DND-41 (cell line): Measurements from ENCODE around the gene SLC2A11.

Source experiments
- ATAC-seq: fragments of 200-7000 bp; cut with Tn5 transposase; 3 replicates; pipeline ENCODE4 v1.9.1; 2021; ENCODE audit warnings: low read depth; ENCODE audit not compliant: insufficient read depth
- DNase-seq: peaks from one replicate; pipeline ENCODE4 v3.0.0-alpha.2; 2020
- H2AFZ ChIP-seq: 2 replicates; pipeline ENCODE4 v1.6.0; 2012; ENCODE audit warnings: low read depth, low read length
- H3K27ac ChIP-seq: 2 replicates; pipeline ENCODE4 v1.5.1; 2012; ENCODE audit warnings: low read length, inconsistent platforms
- H3K27me3 ChIP-seq: fragments of 200-600 bp; sonication (generic); 2 replicates; pipeline ENCODE4 v1.6.0; 2012; ENCODE audit warnings: low read length, mild to moderate bottlenecking, inconsistent platforms; ENCODE audit not compliant: insufficient read depth, poor library complexity
- H3K36me3 ChIP-seq: 2 replicates; pipeline ENCODE4 v1.5.1; 2012; ENCODE audit warnings: low read length, inconsistent platforms; ENCODE audit not compliant: insufficient read depth
- H3K4me1 ChIP-seq: 2 replicates; pipeline ENCODE4 v1.5.1; 2012; ENCODE audit warnings: mild to moderate bottlenecking, low read length; ENCODE audit not compliant: insufficient read depth
- H3K4me2 ChIP-seq: 2 replicates; pipeline ENCODE4 v1.6.0; 2012; ENCODE audit warnings: mild to moderate bottlenecking, moderate library complexity, low read length, inconsistent platforms; ENCODE audit not compliant: insufficient read depth
- H3K4me3 ChIP-seq, 2 experiments: fragments of 200-600 bp in 1 of 2; shearing (Covaris generic) in 1 of 2; 2 replicates each; pipeline ENCODE4 v1.5.1; 2012 to 2016; ENCODE audit warnings: inconsistent platforms in 2 of 2, low read length in 2 of 2, mild to moderate bottlenecking in 2 of 2, low read depth in 1 of 2, moderate library complexity in 1 of 2
- H3K79me2 ChIP-seq: 2 replicates; pipeline ENCODE4 v1.6.0; 2012; ENCODE audit warnings: low read length, inconsistent platforms; ENCODE audit not compliant: insufficient read depth
- H3K9ac ChIP-seq: 2 replicates; pipeline ENCODE4 v1.6.0; 2012; ENCODE audit warnings: low read depth, mild to moderate bottlenecking, inconsistent platforms, low read length, moderate library complexity
- H3K9me3 ChIP-seq: 2 replicates; pipeline ENCODE4 v1.5.1; 2012; ENCODE audit warnings: low read length, moderate library complexity, mild to moderate bottlenecking, inconsistent platforms; ENCODE audit not compliant: insufficient read depth, severe bottlenecking
- H4K20me1 ChIP-seq: 2 replicates; pipeline ENCODE4 v1.6.0; 2012; ENCODE audit warnings: low read length; ENCODE audit not compliant: insufficient read depth
- CTCF ChIP-seq: IDR thresholded peaks from 2 replicates; pipeline ENCODE4 v1.5.1; 2012; ENCODE audit warnings: borderline replicate concordance, low read length, moderate library complexity, mild to moderate bottlenecking; ENCODE audit not compliant: poor library complexity, severe bottlenecking; ENCODE audit errors: extremely low read depth
- EZH2 ChIP-seq: IDR thresholded peaks from 3 replicates; pipeline ENCODE4 v1.6.1; 2012; ENCODE audit warnings: borderline replicate concordance, low read depth, mild to moderate bottlenecking, moderate library complexity, low read length, inconsistent platforms; ENCODE audit not compliant: severe bottlenecking

SLC2A11 gene

DNA sequence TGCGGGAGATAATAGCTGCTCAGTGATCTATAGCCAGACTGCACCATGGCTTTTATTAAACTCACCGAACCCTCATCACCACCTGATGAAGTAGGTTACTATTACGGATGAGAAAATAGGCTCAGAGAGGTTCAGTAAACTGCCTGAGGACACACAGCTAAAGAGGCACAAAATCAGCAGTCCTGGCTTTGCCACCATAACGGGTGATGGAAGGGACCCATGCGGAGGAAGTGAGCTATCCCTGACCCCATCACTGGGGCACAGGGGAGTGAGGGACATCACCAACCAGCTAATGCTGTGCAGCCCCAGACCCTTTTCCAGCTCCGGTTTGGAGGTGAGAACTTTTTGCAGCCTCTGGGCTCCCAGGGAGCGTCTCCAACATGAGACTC, 11.6 kb upstream of the SLC2A11 start:
- H3K4me1 ChIP-seq = peaks cover 10% of the 10 kb centered on the region
- no peak overlapping the region for H3K4me3 ChIP-seq
- TF ChIP-seq CTCF (no peak), EZH2 (no peak)
- no peaks in the 10 kb centered on the region for H3K9me3 ChIP-seq
- H4K20me1 ChIP-seq = no peaks in the 10 kb centered on the region
- H2AFZ ChIP-seq = no peak overlapping the region
- no peaks in the 10 kb centered on the region for H3K36me3 ChIP-seq
- H3K79me2 ChIP-seq = no peaks in the 10 kb centered on the region
- H3K27me3 ChIP-seq = no peaks in the 10 kb centered on the region
- ATAC-seq (no peak), DNase-seq (no peak)
- no peak overlapping the region for H3K27ac ChIP-seq
- no peak overlapping the region for H3K4me2 ChIP-seq
- H3K9ac ChIP-seq = no peak overlapping the region

DNA sequence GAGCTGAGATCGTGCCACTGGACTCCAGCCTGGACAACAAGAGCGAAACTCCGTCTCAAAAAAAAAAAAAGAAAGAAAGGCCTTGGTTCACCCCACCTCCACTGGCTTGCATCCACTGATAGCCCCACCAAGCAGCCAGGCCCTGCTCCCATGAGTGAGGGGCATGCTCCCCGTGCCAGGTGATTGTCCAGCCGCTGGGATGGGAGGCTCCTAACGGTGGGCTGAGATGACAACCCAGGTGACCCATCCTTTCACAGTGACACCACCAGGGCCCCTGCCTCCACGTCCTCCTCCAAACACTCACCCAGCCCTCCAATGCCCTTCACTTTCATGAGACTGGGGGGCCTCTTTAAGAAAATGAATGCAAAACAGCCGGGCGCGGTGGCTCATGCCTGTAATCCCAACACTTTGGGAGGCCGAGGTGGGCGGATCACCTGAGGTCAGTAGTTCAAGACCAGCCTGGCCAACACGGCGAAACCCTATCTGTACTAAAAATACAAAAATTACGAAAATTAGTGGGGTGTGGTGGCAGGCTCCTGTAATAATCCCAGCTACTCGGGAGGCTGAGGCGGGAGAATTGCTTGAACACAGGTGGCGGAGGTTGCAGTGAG, 10.3 kb upstream of the SLC2A11 start:
- Histone ChIP-seq H3K27me3 (no peaks in the 10 kb centered on the region), H3K36me3 (no peaks in the 10 kb centered on the region), H3K27ac (no peak overlapping the region), H4K20me1 (no peaks in the 10 kb centered on the region), H3K4me2 (no peak overlapping the region), H3K4me3 (no peak overlapping the region), H2AFZ (no peak overlapping the region), H3K9me3 (no peaks in the 10 kb centered on the region), H3K9ac (no peak overlapping the region), H3K79me2 (no peaks in the 10 kb centered on the region), H3K4me1 (peaks cover 10% of the 10 kb centered on the region)
- no peak for DNase-seq
- no peak for ATAC-seq
- TF ChIP-seq EZH2 (no peak), CTCF (no peak)

- no peak overlapping the region for H3K9ac ChIP-seq
These were observed 9.4 kb upstream of the SLC2A11 start for GRCh38 chr22:23847991-23848864.

More at GRCh38 chr22:23847991-23848864, 9.4 kb upstream of the SLC2A11 start:
- no peaks in the 10 kb centered on the region for H4K20me1 ChIP-seq
- H3K4me1 ChIP-seq = peaks cover 10% of the 10 kb centered on the region
- no peaks in the 10 kb centered on the region for H3K36me3 ChIP-seq
- DNase-seq (no peak), ATAC-seq (no peak)
- H3K79me2 ChIP-seq = no peaks in the 10 kb centered on the region
- H3K27me3 ChIP-seq = no peaks in the 10 kb centered on the region
- no peak overlapping the region for H3K4me3 ChIP-seq
- no peaks in the 10 kb centered on the region for H3K9me3 ChIP-seq
- H3K27ac ChIP-seq = no peak overlapping the region
- H3K4me2 ChIP-seq = no peak overlapping the region
- no peak for TF ChIP-seq EZH2
- TF ChIP-seq CTCF = no peak
- H2AFZ ChIP-seq = no peak overlapping the region
